OCI-LY1 (cell line): ENCODE data around the gene CTCFL.

Source experiments
- CTCF ChIP-seq: fragments of 200-600 bp; sonication (generic), shearing (Covaris generic); IDR thresholded peaks from 2 replicates; pipeline ENCODE4 v1.5.1; 2017; ENCODE audit warnings: mild to moderate bottlenecking, antibody characterized with exemption, low read length, moderate library complexity, mixed read lengths
- EZH2 ChIP-seq: fragments of 200-600 bp; sonication (generic), shearing (Covaris generic); IDR thresholded peaks from 2 replicates; pipeline ENCODE4 v1.8.0; 2017; ENCODE audit warnings: borderline replicate concordance, mixed run types, mild to moderate bottlenecking, antibody characterized with exemption, low read length, moderate library complexity, mixed read lengths

GRCh38 chr20:57482796-57483195, 42.1 kb downstream of the CTCFL start:
- TF ChIP-seq EZH2 (no peak), CTCF (no peak)
